Trophoblast cell (in vitro differentiated cells and primary cell): ENCODE data around the gene MTX2.

Experiments used
- DNase-seq, 2 donors: peaks; one replicate each; pipeline ENCODE4 v3.0.0-alpha.2; 2016
- H2AFZ ChIP-seq: 2 replicates; pipeline ENCODE4 v1.6.1; 2013; ENCODE audit warnings: low read length, moderate library complexity, mild to moderate bottlenecking; ENCODE audit not compliant: insufficient read depth, poor library complexity
- H2AK5ac ChIP-seq: 2 replicates; pipeline ENCODE4 v1.6.1; 2013; ENCODE audit warnings: mild to moderate bottlenecking, low read length
- H2BK120ac ChIP-seq: 2 replicates; pipeline ENCODE4 v1.6.1; 2013; ENCODE audit warnings: low read length, mild to moderate bottlenecking, moderate library complexity; ENCODE audit not compliant: insufficient read depth, poor library complexity
- H2BK12ac ChIP-seq: 2 replicates; pipeline ENCODE4 v1.6.1; 2013; ENCODE audit warnings: mild to moderate bottlenecking, low read length, moderate library complexity
- H2BK5ac ChIP-seq: 2 replicates; pipeline ENCODE4 v1.6.1; 2013; ENCODE audit warnings: low read length, low read depth, moderate library complexity, mild to moderate bottlenecking; ENCODE audit not compliant: poor library complexity
- H3K14ac ChIP-seq: 2 replicates; pipeline ENCODE4 v1.6.1; 2013; ENCODE audit warnings: mild to moderate bottlenecking, low read length
- H3K18ac ChIP-seq: 2 replicates; pipeline ENCODE4 v1.6.1; 2013; ENCODE audit warnings: mild to moderate bottlenecking, low read length
- H3K23ac ChIP-seq: 2 replicates; pipeline ENCODE4 v1.6.1; 2013; ENCODE audit warnings: low read length
- H3K27ac ChIP-seq: 2 replicates; pipeline ENCODE4 v1.5.1; 2013; ENCODE audit warnings: low read depth, mild to moderate bottlenecking, inconsistent platforms, low read length, moderate library complexity
- H3K27me3 ChIP-seq: 2 replicates; pipeline ENCODE4 v1.6.1; 2013; ENCODE audit warnings: inconsistent platforms, mild to moderate bottlenecking, low read length, moderate library complexity; ENCODE audit not compliant: insufficient read depth
- H3K36me3 ChIP-seq, 2 experiments: 1 replicate in 1 of 2; 2 replicates in 1 of 2; pipeline ENCODE4 v1.6.1; 2013; ENCODE audit warnings: low read length in 2 of 2, mild to moderate bottlenecking in 2 of 2, moderate library complexity in 1 of 2; ENCODE audit not compliant: insufficient read depth in 2 of 2, control insufficient read depth in 1 of 2
- H3K4ac ChIP-seq: 2 replicates; pipeline ENCODE4 v1.6.1; 2013; ENCODE audit warnings: low read depth, mild to moderate bottlenecking, low read length, moderate library complexity
- H3K4me1 ChIP-seq, 2 experiments: 1 replicate in 1 of 2; 2 replicates in 1 of 2; pipeline ENCODE4 v1.6.1; 2013; ENCODE audit warnings: low read length in 2 of 2, mild to moderate bottlenecking in 2 of 2, moderate library complexity in 1 of 2; ENCODE audit not compliant: insufficient read depth in 2 of 2, control insufficient read depth in 1 of 2
- H3K4me2 ChIP-seq: 2 replicates; pipeline ENCODE4 v1.6.1; 2013; ENCODE audit warnings: inconsistent platforms, mild to moderate bottlenecking, low read length, moderate library complexity
- H3K4me3 ChIP-seq: 2 replicates; pipeline ENCODE4 v1.5.1; 2013; ENCODE audit warnings: mild to moderate bottlenecking, low read depth, low read length, inconsistent platforms
- H3K79me1 ChIP-seq: one replicate; pipeline ENCODE4 v1.6.1; 2013; ENCODE audit warnings: low read length
- H3K79me2 ChIP-seq: 2 replicates; pipeline ENCODE4 v1.6.1; 2013; ENCODE audit warnings: low read length, mild to moderate bottlenecking; ENCODE audit not compliant: control insufficient read depth, insufficient read depth, poor library complexity
- H3K9ac ChIP-seq: 2 replicates; pipeline ENCODE4 v1.6.1; 2013; ENCODE audit warnings: mild to moderate bottlenecking, low read length
- H3K9me3 ChIP-seq: 2 replicates; pipeline ENCODE4 v1.6.1; 2013; ENCODE audit warnings: low read depth, mild to moderate bottlenecking, control low read depth, inconsistent platforms, low read length; ENCODE audit not compliant: insufficient read depth
- H4K12ac ChIP-seq: 2 replicates; pipeline ENCODE4 v1.6.1; 2013; ENCODE audit warnings: low read depth, mild to moderate bottlenecking, low read length, moderate library complexity
- H4K8ac ChIP-seq: 2 replicates; pipeline ENCODE4 v1.6.1; 2013; ENCODE audit warnings: low read depth, mild to moderate bottlenecking, low read length, moderate library complexity
- H4K91ac ChIP-seq: one replicate; pipeline ENCODE4 v1.6.1; 2013; ENCODE audit warnings: low read depth, mild to moderate bottlenecking, low read length, moderate library complexity
- WGBS: extraction: QIAGEN DNeasy Blood & Tissue Kit; methylation state at CpG from one replicate; pipeline ENCODE4 v1.1.7; 2013; ENCODE audit warnings: missing lambda C conversion rate; ENCODE audit not compliant: insufficient read length, insufficient coverage; ENCODE audit errors: extremely low coverage; 5-methylcytosine and 5-hydroxymethylcytosine counted together

MTX2 gene

GRCh38 chr2:176280156-176280555 is 10.9 kb downstream of the MTX2 start:
- H3K14ac ChIP-seq = no peak overlapping the region
- H2BK5ac ChIP-seq = no peak overlapping the region
- H2AK5ac ChIP-seq = no peak overlapping the region
- H3K9ac ChIP-seq = no peak overlapping the region
- H4K91ac ChIP-seq = no peak overlapping the region
- no peaks in the 10 kb centered on the region for H3K36me3 ChIP-seq
- no peak overlapping the region for H2BK120ac ChIP-seq
- no peak overlapping the region for H2AFZ ChIP-seq
- H3K79me1 ChIP-seq = no peaks in the 10 kb centered on the region
- DNase-seq = no peak
- no peak overlapping the region for H3K4me2 ChIP-seq
- no peak overlapping the region for H4K12ac ChIP-seq
- H3K9me3 ChIP-seq = no peaks in the 10 kb centered on the region
- H3K4me3 ChIP-seq = no peak overlapping the region
- no peak overlapping the region for H3K4ac ChIP-seq
- H2BK12ac ChIP-seq = no peak overlapping the region
- no peak overlapping the region for H3K23ac ChIP-seq
- H3K4me1 ChIP-seq = no peaks in the 10 kb centered on the region
- no peak overlapping the region for H3K18ac ChIP-seq
- H4K8ac ChIP-seq = no peak overlapping the region
- no peak overlapping the region for H3K27ac ChIP-seq
- no peaks in the 10 kb centered on the region for H3K27me3 ChIP-seq
- WGBS = no CpG with 5 or more reads among the region's 3 CpGs
- no peaks in the 10 kb centered on the region for H3K79me2 ChIP-seq

DNA sequence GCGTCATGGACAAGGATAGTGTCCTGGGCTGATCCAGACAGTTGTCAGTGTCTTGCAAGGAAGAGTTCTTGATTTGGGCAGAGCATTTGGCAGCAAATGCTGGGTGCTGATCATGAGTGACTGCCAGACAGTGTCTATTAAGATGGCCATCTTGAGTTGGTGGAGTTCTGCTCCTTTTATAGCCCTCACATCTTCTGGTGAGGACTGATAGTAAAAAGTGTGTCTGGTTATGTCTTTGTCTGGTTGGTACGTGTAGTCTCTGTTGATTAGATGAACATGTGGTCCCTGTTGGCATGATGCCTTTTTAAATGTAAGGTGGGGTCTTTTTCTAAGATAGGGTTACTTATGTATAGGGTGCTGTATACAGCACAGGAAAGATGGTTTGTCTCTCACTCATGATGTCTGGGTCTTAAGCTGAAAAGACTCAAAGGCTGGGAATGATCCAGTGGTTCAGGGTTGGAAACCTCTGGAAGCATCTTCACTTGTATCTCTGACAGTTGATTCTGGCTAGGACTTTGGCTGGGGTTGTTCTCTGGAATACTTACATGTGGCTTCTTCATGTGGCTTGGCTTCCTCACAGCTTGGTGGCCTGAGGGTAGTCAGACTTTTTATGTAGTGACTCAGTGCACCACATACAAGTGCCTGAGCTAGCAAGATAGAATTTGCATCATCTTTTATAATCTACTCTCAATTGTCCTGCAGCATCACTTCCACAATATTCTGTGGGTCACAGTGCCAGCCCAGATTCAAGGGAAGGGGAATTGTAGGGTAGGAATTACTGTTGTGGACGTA is 11.8 kb downstream of the MTX2 start:
- no peak overlapping the region for H4K91ac ChIP-seq
- no peaks in the 10 kb centered on the region for H3K79me2 ChIP-seq
- WGBS = no CpG with 5 or more reads among the region's 3 CpGs

DNA sequence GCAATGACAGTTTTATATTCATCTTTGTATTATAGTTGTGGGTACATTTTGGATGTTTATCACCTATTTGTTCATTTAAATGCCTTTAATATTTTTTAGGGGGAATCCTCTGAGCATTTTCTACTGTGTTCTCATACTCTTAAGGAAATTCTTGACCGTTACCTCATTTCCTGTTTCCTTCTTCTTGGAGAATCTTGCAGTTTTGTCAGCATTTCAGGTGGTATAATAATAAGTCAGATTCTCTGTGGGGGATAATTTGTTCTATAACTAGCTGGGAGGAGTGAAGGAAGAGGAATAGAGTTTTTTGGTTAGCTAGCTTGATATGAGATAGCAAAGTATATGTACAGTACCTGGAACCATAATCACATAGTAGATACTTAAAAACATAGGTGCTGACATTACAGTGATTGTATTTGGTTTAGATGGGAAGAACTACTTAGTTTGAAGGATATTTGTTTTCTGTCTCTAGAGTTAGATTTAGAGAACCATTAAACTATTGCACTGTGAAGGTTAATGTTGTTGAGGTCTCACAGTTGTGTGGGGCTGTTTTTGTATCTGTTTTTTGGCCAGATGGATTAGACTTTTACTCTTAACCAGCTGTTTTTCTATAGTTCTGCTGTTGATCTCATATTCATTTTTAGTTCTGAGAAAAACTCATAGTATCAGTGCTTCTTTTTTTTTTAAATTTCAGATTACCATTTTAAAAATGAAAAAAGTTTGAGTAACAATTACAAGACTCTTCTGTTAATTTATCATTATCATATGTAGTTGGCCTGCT is 14.2 kb downstream of the MTX2 start:
- Histone ChIP-seq H3K4me3 (no peak overlapping the region), H2AK5ac (no peak overlapping the region), H3K79me1 (no peaks in the 10 kb centered on the region), H3K27me3 (no peaks in the 10 kb centered on the region), H3K14ac (no peak overlapping the region), H3K18ac (no peak overlapping the region), H3K36me3 (no peaks in the 10 kb centered on the region), H4K12ac (no peak overlapping the region), H3K4me2 (no peak overlapping the region), H3K79me2 (no peaks in the 10 kb centered on the region), H4K8ac (no peak overlapping the region), H2AFZ (no peak overlapping the region), H2BK120ac (no peak overlapping the region), H4K91ac (no peak overlapping the region), H3K4me1 (no peaks in the 10 kb centered on the region), H3K4ac (no peak overlapping the region), H3K9me3 (no peaks in the 10 kb centered on the region), H3K27ac (no peak overlapping the region), H2BK5ac (no peak overlapping the region), H2BK12ac (no peak overlapping the region), H3K9ac (no peak overlapping the region), H3K23ac (no peak overlapping the region)
- DNase-seq = no peak
- WGBS = no CpG with 5 or more reads among the region's 1 CpG

More for the DNA sequence above, 11.8 kb downstream of the MTX2 start:
- Histone ChIP-seq H2BK120ac (no peak overlapping the region), H3K4me3 (no peak overlapping the region), H3K14ac (no peak overlapping the region), H3K18ac (no peak overlapping the region), H3K23ac (no peak overlapping the region), H3K4ac (no peak overlapping the region), H2BK5ac (no peak overlapping the region), H3K9me3 (no peaks in the 10 kb centered on the region), H2AFZ (no peak overlapping the region), H3K27ac (no peak overlapping the region), H3K4me1 (no peaks in the 10 kb centered on the region), H3K9ac (no peak overlapping the region), H2AK5ac (no peak overlapping the region), H4K8ac (no peak overlapping the region), H3K27me3 (no peaks in the 10 kb centered on the region), H3K4me2 (no peak overlapping the region), H3K79me1 (no peaks in the 10 kb centered on the region), H2BK12ac (no peak overlapping the region), H3K36me3 (no peaks in the 10 kb centered on the region), H4K12ac (no peak overlapping the region)
- no peak for DNase-seq

GRCh38 chr2:176284461-176285049 is 15.3 kb downstream of the MTX2 start:
- H3K27ac ChIP-seq = no peak overlapping the region
- H3K27me3 ChIP-seq = no peaks in the 10 kb centered on the region
- H3K4me2 ChIP-seq = no peak overlapping the region
- H4K8ac ChIP-seq = no peak overlapping the region
- no peak overlapping the region for H2AFZ ChIP-seq
- no peak overlapping the region for H3K14ac ChIP-seq
- H3K4me1 ChIP-seq = no peaks in the 10 kb centered on the region
- WGBS = no CpG with 5 or more reads among the region's 1 CpG
- H3K9ac ChIP-seq = no peak overlapping the region
- no peak overlapping the region for H4K12ac ChIP-seq
- DNase-seq = no peak
- no peak overlapping the region for H2AK5ac ChIP-seq
- no peak overlapping the region for H3K4me3 ChIP-seq
- no peaks in the 10 kb centered on the region for H3K79me1 ChIP-seq
- H3K79me2 ChIP-seq = no peaks in the 10 kb centered on the region
- no peak overlapping the region for H3K18ac ChIP-seq
- no peaks in the 10 kb centered on the region for H3K36me3 ChIP-seq
- H3K4ac ChIP-seq = no peak overlapping the region
- no peak overlapping the region for H2BK12ac ChIP-seq
- no peak overlapping the region for H3K23ac ChIP-seq
- H2BK120ac ChIP-seq = no peak overlapping the region
- H3K9me3 ChIP-seq = no peaks in the 10 kb centered on the region
- H4K91ac ChIP-seq = no peak overlapping the region
- H2BK5ac ChIP-seq = no peak overlapping the region
